H1 (cell line): ENCODE measurements around the gene ENAH. TPM values are rescaled to one million over a fixed set of nuclear protein-coding genes. Genes with fewer than 3 reads are reported as not detected.

Experiments used
- CTCF ChIA-PET: fragments of 300-600 bp; sonication (Branson Sonifier 250); formaldehyde crosslinking; loops from one replicate; lab custom pipeline; 2021; ENCODE audit not compliant: partially characterized antibody; lab: Charles Lee
- POLR2A ChIA-PET: fragments of 300-600 bp; sonication (Branson Sonifier 250); formaldehyde crosslinking; loops from one replicate; lab custom pipeline; 2021; ENCODE audit warnings: inconsistent platforms; ENCODE audit not compliant: partially characterized antibody; lab: Charles Lee
- DNase-seq, 2 experiments: peaks; one replicate each; pipeline versions ENCODE4 v3.0.0 to v3.0.0-alpha.2; 2010 to 2022; ENCODE audit warnings: low spot score in 2 of 2, low read depth in 1 of 2, mixed read lengths in 1 of 2
- FAIRE-seq: peaks from 2 replicates; lab custom pipeline; 2011; peaks lifted over from hg19 to GRCh38; lab: Jason Lieb, UNC
- H2AFZ ChIP-seq: 2 replicates; pipeline ENCODE4 v1.8.1; 2012; ENCODE audit warnings: low read length, inconsistent platforms
- H2AK5ac ChIP-seq: 2 replicates; pipeline ENCODE4 v1.6.1; 2013; ENCODE audit warnings: low read depth, low read length
- H2BK120ac ChIP-seq: replicated peaks from 2 replicates; pipeline ENCODE3; 2013; ENCODE audit warnings: low read depth, low read length, inconsistent platforms
- H2BK12ac ChIP-seq: 2 replicates; pipeline ENCODE4 v1.6.1; 2013; ENCODE audit warnings: low read depth, low read length
- H2BK15ac ChIP-seq: 2 replicates; pipeline ENCODE4 v1.6.1; 2013; ENCODE audit warnings: low read length
- H2BK20ac ChIP-seq: 2 replicates; pipeline ENCODE4 v1.6.1; 2013; ENCODE audit warnings: low read length
- H2BK5ac ChIP-seq: 2 replicates; pipeline ENCODE4 v1.6.1; 2013; ENCODE audit warnings: low read depth, low read length
- H3K14ac ChIP-seq: 2 replicates; pipeline ENCODE4 v1.6.1; 2013; ENCODE audit warnings: inconsistent platforms; ENCODE audit not compliant: insufficient read length
- H3K18ac ChIP-seq: 2 replicates; pipeline ENCODE4 v1.6.1; 2013; ENCODE audit warnings: low read length; ENCODE audit errors: extremely low read depth
- H3K23ac ChIP-seq: 2 replicates; pipeline ENCODE4 v1.6.1; 2013; ENCODE audit warnings: inconsistent platforms; ENCODE audit not compliant: insufficient read length
- H3K23me2 ChIP-seq: 2 replicates; pipeline ENCODE4 v1.6.1; 2013; ENCODE audit warnings: low read depth, low read length
- H3K27ac ChIP-seq: 2 replicates; pipeline ENCODE4 v1.6.1; 2011; ENCODE audit warnings: low read depth, low read length, inconsistent platforms
- H3K27me3 ChIP-seq, 4 experiments: replicated peaks in 1 of 4; 1 replicate in 1 of 4; 2 replicates in 3 of 4; pipeline versions ENCODE4 v1.6.1 to v1.8.1; 2011 to 2013; ENCODE audit warnings: low read length in 3 of 4, mild to moderate bottlenecking in 3 of 4, inconsistent platforms in 2 of 4, mixed read lengths in 2 of 4, moderate library complexity in 1 of 4; ENCODE audit not compliant: control insufficient read depth in 3 of 4, insufficient read depth in 3 of 4; ENCODE audit errors: extremely low read depth in 1 of 4
- H3K36me3 ChIP-seq, 4 experiments: 2 replicates each; pipeline versions ENCODE4 v1.6.1 to v1.8.1; 2011 to 2013; ENCODE audit warnings: mild to moderate bottlenecking in 4 of 4, low read length in 3 of 4, moderate library complexity in 2 of 4, control low read depth in 1 of 4, inconsistent platforms in 1 of 4; ENCODE audit not compliant: insufficient read depth in 4 of 4, control insufficient read depth in 2 of 4
- H3K4ac ChIP-seq: replicated peaks from 2 replicates; pipeline ENCODE3; 2013; ENCODE audit warnings: low read length, low read depth, mixed read lengths, inconsistent platforms; ENCODE audit not compliant: insufficient read length
- H3K4me1 ChIP-seq, 4 experiments: replicated peaks in 1 of 4; 1 replicate in 1 of 4; 2 replicates in 3 of 4; pipeline versions ENCODE4 v1.6.1 to v1.8.1; 2011 to 2013; ENCODE audit warnings: low read length in 3 of 4, inconsistent platforms in 2 of 4, mixed read lengths in 1 of 4; ENCODE audit not compliant: insufficient read depth in 4 of 4, control insufficient read depth in 3 of 4
- H3K4me2 ChIP-seq, 2 experiments: 2 replicates each; pipeline versions ENCODE4 v1.6.1 to v1.8.1; 2011 to 2013; ENCODE audit warnings: low read depth in 2 of 2, low read length in 2 of 2, control low read depth in 1 of 2, inconsistent platforms in 1 of 2, mild to moderate bottlenecking in 1 of 2; ENCODE audit not compliant: insufficient read depth in 1 of 2
- H3K4me3 ChIP-seq, 4 experiments: fragments of 200-600, 300-600 bp in 1 of 4; sonication (generic), shearing (Covaris generic), sonication (Bioruptor Twin) in 1 of 4; 2 replicates each; pipeline versions ENCODE4 v1.5.1 to v1.8.1; 2011 to 2016; ENCODE audit warnings: low read length in 4 of 4, low read depth in 3 of 4, control low read depth in 2 of 4, inconsistent platforms in 2 of 4, mild to moderate bottlenecking in 2 of 4, mixed read lengths in 1 of 4, moderate library complexity in 1 of 4; ENCODE audit not compliant: insufficient read depth in 2 of 4; ENCODE audit errors: extremely low read depth in 1 of 4
- H3K56ac ChIP-seq: replicated peaks from 2 replicates; pipeline ENCODE3; 2013; ENCODE audit warnings: low read depth, mild to moderate bottlenecking, mixed read lengths, low read length, inconsistent platforms; ENCODE audit not compliant: insufficient read length
- H3K79me1 ChIP-seq: 2 replicates; pipeline ENCODE4 v1.6.1; 2013; ENCODE audit warnings: low read depth, low read length, control low read depth
- H3K79me2 ChIP-seq, 2 experiments: 2 replicates each; pipeline versions ENCODE4 v1.6.1 to v1.8.1; 2012 to 2013; ENCODE audit warnings: low read length in 2 of 2, mild to moderate bottlenecking in 2 of 2, inconsistent platforms in 1 of 2; ENCODE audit not compliant: insufficient read depth in 2 of 2, control insufficient read depth in 1 of 2
- H3K9ac ChIP-seq, 4 experiments: replicated peaks in 1 of 4; 1 replicate in 1 of 4; 2 replicates in 3 of 4; pipeline versions ENCODE4 v1.6.1 to v1.8.1; 2011 to 2013; ENCODE audit warnings: low read depth in 3 of 4, low read length in 3 of 4, control low read depth in 2 of 4, mild to moderate bottlenecking in 2 of 4, moderate library complexity in 2 of 4, inconsistent platforms in 1 of 4; ENCODE audit errors: extremely low read depth in 1 of 4
- H3K9me3 ChIP-seq, 2 experiments: 2 replicates each; pipeline versions ENCODE4 v1.6.1 to v1.8.1; 2012 to 2013; ENCODE audit warnings: mild to moderate bottlenecking in 2 of 2, moderate library complexity in 2 of 2, control low read depth in 1 of 2, inconsistent platforms in 1 of 2, low read depth in 1 of 2, low read length in 1 of 2, mixed read lengths in 1 of 2; ENCODE audit not compliant: insufficient read depth in 2 of 2
- H4K20me1 ChIP-seq, 2 experiments: replicated peaks in 1 of 2; 2 replicates each; pipeline versions ENCODE3 to v1.8.1; 2011 to 2013; ENCODE audit warnings: inconsistent platforms in 2 of 2, low read length in 2 of 2, mild to moderate bottlenecking in 1 of 2; ENCODE audit not compliant: insufficient read depth in 2 of 2, control insufficient read depth in 1 of 2
- H4K5ac ChIP-seq: 2 replicates; pipeline ENCODE4 v1.6.1; 2013; ENCODE audit warnings: low read length, low read depth, mixed read lengths, inconsistent platforms; ENCODE audit not compliant: insufficient read length
- H4K8ac ChIP-seq: 2 replicates; pipeline ENCODE4 v1.8.0; 2013; ENCODE audit warnings: mild to moderate bottlenecking, moderate library complexity, low read length, inconsistent platforms; ENCODE audit not compliant: insufficient read depth; ENCODE audit errors: extremely low read depth
- H4K91ac ChIP-seq: replicated peaks from 2 replicates; pipeline ENCODE3; 2013; ENCODE audit warnings: low read length, mixed read lengths, inconsistent platforms; ENCODE audit not compliant: insufficient read length
- BACH1 ChIP-seq: IDR thresholded peaks from 2 replicates; pipeline ENCODE4 v1.6.1; 2012; ENCODE audit warnings: low read length, improper control_type of control experiment
- CEBPB ChIP-seq: IDR thresholded peaks from 2 replicates; pipeline ENCODE4 v1.6.1; 2012; ENCODE audit warnings: low read depth, low read length
- CHD2 ChIP-seq: IDR thresholded peaks from 2 replicates; pipeline ENCODE4 v1.6.1; 2012; ENCODE audit warnings: low read length, improper control_type of control experiment
- EZH2 ChIP-seq: fragments of 200-600 bp; sonication (generic); IDR thresholded peaks from 2 replicates; pipeline ENCODE4 v1.7.1; 2012; ENCODE audit warnings: low read depth, mild to moderate bottlenecking, moderate library complexity, low read length, inconsistent platforms; ENCODE audit not compliant: severe bottlenecking
- JUN ChIP-seq: IDR thresholded peaks from 2 replicates; pipeline ENCODE4 v1.6.1; 2011; ENCODE audit warnings: low read depth, mild to moderate bottlenecking, improper control_type of control experiment, low read length
- KDM5A ChIP-seq: fragments of 200-600 bp; IDR thresholded peaks from 2 replicates; pipeline ENCODE4 v1.7.1; 2012; ENCODE audit warnings: mild to moderate bottlenecking, low read length, inconsistent platforms, mixed read lengths
- RAD21 ChIP-seq, 2 experiments: IDR thresholded peaks in 1 of 2; conservative IDR thresholded peaks in 1 of 2; 2 replicates each; pipeline ENCODE4 v1.6.1; 2011; ENCODE audit warnings: low read depth in 2 of 2, low read length in 2 of 2, improper control_type of control experiment in 1 of 2, inconsistent platforms in 1 of 2, mild to moderate bottlenecking in 1 of 2, moderate library complexity in 1 of 2
- SP1 ChIP-seq: IDR thresholded peaks from 2 replicates; pipeline ENCODE4 v1.6.1; 2011; ENCODE audit warnings: low read depth, low read length
- WGBS, 2 experiments: shearing (Covaris generic) in 1 of 2; methylation state at CpG; one replicate each; pipeline versions ENCODE4 v1.1.6 to v1.1.7; 2013 to 2015; ENCODE audit warnings: low lambda C conversion rate in 2 of 2, mixed read lengths in 2 of 2, inconsistent platforms in 1 of 2, low coverage in 1 of 2, missing lambda C conversion rate in 1 of 2; ENCODE audit not compliant: insufficient replicate concordance in 2 of 2, insufficient coverage in 1 of 2, insufficient read length in 1 of 2; ENCODE audit errors: extremely low coverage in 1 of 2, missing lambda C conversion rate in 1 of 2; 5-methylcytosine and 5-hydroxymethylcytosine counted together
- polyA plus RNA-seq, 7 experiments: library from polyadenylated mRNA; depleted of rRNA in 3 of 7; stranded (reverse) in 5 of 7; unstranded in 2 of 7; fragments of >200 nt in 5 of 7; fragments of 200-250 nt in 2 of 7; gene quantifications; 1 replicate in 5 of 7; 2 replicates in 1 of 7; 4 replicates in 1 of 7; pipeline versions ENCODE4 v1.2.1 to v1.2.3, GENCODE V29; 2011 to 2013; ENCODE audit warnings: missing spikeins in 2 of 7, mixed read lengths in 2 of 7
- total RNA-seq: library from RNA; stranded (reverse); fragmentation: NEBNext Ultra II Directional; extraction: Animal tissue kit (Norgen Biotek cat#: 25700); gene quantifications from 2 replicates; pipeline ENCODE4 v1.2.1, GENCODE V29; 2021
- TF ChIP-seq, protein P1 (sequence below): IDR thresholded peaks from 2 replicates; pipeline ENCODE4 v1.6.1; 2011; ENCODE audit warnings: low read length, improper control_type of control experiment

The ENAH gene
- total and polyA plus RNA-seq, 2 of the 8 experiments (the other 6 are each of a cell fraction or from before 2014, with no cell fraction given): 39.1 to 335 TPM

DNA sequence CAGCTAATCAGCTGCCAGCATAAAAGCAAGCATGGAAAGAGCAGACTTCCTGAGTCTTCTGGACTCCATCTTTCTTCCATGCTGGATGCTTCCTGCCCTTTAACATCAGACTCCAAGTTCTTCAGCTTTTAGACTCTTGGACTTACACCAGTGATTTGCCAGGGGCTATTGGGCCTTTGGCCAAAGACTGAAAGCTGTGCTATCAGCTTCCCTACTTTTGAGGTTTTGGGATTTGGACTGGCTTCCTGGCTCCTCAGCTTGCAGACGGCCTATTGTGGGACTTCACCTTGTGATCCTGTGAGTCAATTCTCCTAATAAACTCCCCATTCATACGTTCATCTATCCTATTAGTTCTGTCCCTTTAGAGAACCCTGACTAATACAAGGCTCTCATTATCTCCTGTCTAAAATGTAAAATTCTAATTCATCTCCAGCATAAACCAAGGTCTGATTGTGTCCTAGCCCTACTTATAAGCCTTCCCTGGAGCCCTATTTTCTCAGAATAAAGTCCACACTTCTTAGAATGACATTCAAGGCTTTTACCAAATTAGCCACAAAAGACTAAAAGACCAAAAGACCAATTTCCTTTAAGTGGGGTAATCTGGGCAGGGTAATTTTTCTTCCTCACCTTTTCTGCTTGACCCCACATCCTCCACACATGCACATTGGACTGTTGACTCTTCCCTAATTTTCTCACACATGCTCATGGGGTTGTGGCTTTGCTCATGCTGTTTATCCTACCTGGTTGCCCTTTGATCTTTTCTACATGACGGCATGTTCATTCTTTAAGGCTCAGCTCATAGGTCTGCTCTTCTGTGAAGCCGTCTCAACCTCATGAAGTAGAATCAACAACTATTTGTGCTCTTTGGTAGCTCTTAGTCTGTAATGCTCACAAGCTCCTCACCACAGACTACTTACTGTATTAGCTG, 18.1 kb upstream of the ENAH start:
- no peak overlapping the region for H3K4me2 ChIP-seq
- no peak overlapping the region for H3K18ac ChIP-seq
- no peak overlapping the region for H3K14ac ChIP-seq
- DNase-seq: no peak
- H3K79me1 ChIP-seq: no peaks in the 10 kb centered on the region
- FAIRE-seq: no peak
- no peaks in the 10 kb centered on the region for H3K36me3 ChIP-seq
- H2AK5ac ChIP-seq: no peak overlapping the region
- H3K56ac ChIP-seq: no peak overlapping the region
- POLR2A ChIA-PET: no interaction called here
- no peak overlapping the region for H4K91ac ChIP-seq
- no peak overlapping the region for H3K27ac ChIP-seq
- no peak overlapping the region for H3K4ac ChIP-seq
- no peak overlapping the region for H3K23ac ChIP-seq
- H3K23me2 ChIP-seq: no peaks in the 10 kb centered on the region
- no peak overlapping the region for H3K4me3 ChIP-seq
- no peak overlapping the region for H4K8ac ChIP-seq
- H4K20me1 ChIP-seq: no peaks in the 10 kb centered on the region
- no peak overlapping the region for H2BK5ac ChIP-seq
- no peaks in the 10 kb centered on the region for H3K79me2 ChIP-seq
- no peaks in the 10 kb centered on the region for H3K27me3 ChIP-seq
- H4K5ac ChIP-seq: no peak overlapping the region
- H2BK20ac ChIP-seq: no peak overlapping the region
- H2BK15ac ChIP-seq: no peak overlapping the region
- WGBS, 2 experiments: 89% methylated on average over 4 of the region's 4 CpGs; no CpG with 5 or more reads in 1 of the 2 experiments
- no peak overlapping the region for H2AFZ ChIP-seq
- H3K9me3 ChIP-seq: no peaks in the 10 kb centered on the region
- no peak overlapping the region for H2BK120ac ChIP-seq
- no peak overlapping the region for H3K9ac ChIP-seq
- no peak overlapping the region for H2BK12ac ChIP-seq
- H3K4me1 ChIP-seq: no peaks in the 10 kb centered on the region
- CTCF ChIA-PET: interaction anchor here (0.6 to 1.6 kb wide), 5 partner anchors 29 to 196 kb away, joined by 3 to 5 read pairs (median 3); no protein-coding TSS in a partner anchor
- TF ChIP-seq EZH2 (no peak), SP1 (no peak), RAD21 (IDR thresholded peaks at IDR 0.05 in 1 of 2, conservative IDR thresholded peaks at IDR 0.05 in 1 of 2; ENCODE audit: low read depth in 2 of 2, low read length in 2 of 2) (no peak), CHD2 (no peak), CEBPB (no peak), BACH1 (no peak), KDM5A (no peak), JUN (no peak)
- TF ChIP-seq, protein P1, sequence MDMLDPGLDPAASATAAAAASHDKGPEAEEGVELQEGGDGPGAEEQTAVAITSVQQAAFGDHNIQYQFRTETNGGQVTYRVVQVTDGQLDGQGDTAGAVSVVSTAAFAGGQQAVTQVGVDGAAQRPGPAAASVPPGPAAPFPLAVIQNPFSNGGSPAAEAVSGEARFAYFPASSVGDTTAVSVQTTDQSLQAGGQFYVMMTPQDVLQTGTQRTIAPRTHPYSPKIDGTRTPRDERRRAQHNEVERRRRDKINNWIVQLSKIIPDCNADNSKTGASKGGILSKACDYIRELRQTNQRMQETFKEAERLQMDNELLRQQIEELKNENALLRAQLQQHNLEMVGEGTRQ: no peak
